A673 (cell line): ENCODE measurements around the gene CATSPERB. TPM values are rescaled to one million over a fixed set of nuclear protein-coding genes. Genes with fewer than 3 reads are reported as not detected.
"Not testable (repeated sequence)": the region's sequence is repeated elsewhere in the genome, so short reads cannot be mapped to it uniquely, and the experiment has no call there.

ENCODE experiments used
- BruUV-seq: library from RNA; stranded (reverse); fragments of 400-500 nt; replicated peaks from 2 replicates; lab custom pipeline; 2021; lab: Mats Ljungman, UMichigan
- CTCF ChIA-PET: fragments of 300-600 bp; sonication (Branson Sonifier 250); formaldehyde crosslinking; loops from one replicate; lab custom pipeline; 2022; ENCODE audit warnings: antibody characterized with exemption; lab: Charles Lee
- POLR2A ChIA-PET: fragments of 300-600 bp; sonication (Branson Sonifier 250); formaldehyde crosslinking; loops from one replicate; lab custom pipeline; 2022; ENCODE audit warnings: antibody characterized with exemption; ENCODE audit not compliant: low non-redundant PET; lab: Charles Lee
- DNase-seq: peaks from one replicate; pipeline ENCODE4 v3.0.0-alpha.2; 2015; ENCODE audit warnings: low spot score
- H3K27ac ChIP-seq: fragments of 200-600 bp; sonication (generic); 2 replicates; pipeline ENCODE4 v1.5.1; 2016; ENCODE audit warnings: mixed run types, low read depth, mild to moderate bottlenecking, mixed read lengths, antibody characterized with exemption, low read length; ENCODE audit not compliant: poor library complexity, severe bottlenecking
- H3K27me3 ChIP-seq: fragments of 200-600 bp; sonication (generic); replicated peaks from 2 replicates; pipeline ENCODE4 v1.6.1; 2017; ENCODE audit warnings: mixed run types, low read depth, mild to moderate bottlenecking, mixed read lengths, antibody characterized with exemption, low read length; ENCODE audit not compliant: insufficient read depth, poor library complexity
- H3K36me3 ChIP-seq: fragments of 200-600 bp; sonication (generic); 2 replicates; pipeline ENCODE4 v1.6.1; 2016; ENCODE audit warnings: mixed run types, mild to moderate bottlenecking, mixed read lengths, antibody characterized with exemption, low read length; ENCODE audit not compliant: insufficient read depth, poor library complexity, severe bottlenecking
- H3K4me1 ChIP-seq: fragments of 200-600 bp; sonication (generic); 2 replicates; pipeline ENCODE4 v1.6.1; 2017; ENCODE audit warnings: mixed run types, mild to moderate bottlenecking, mixed read lengths, antibody characterized with exemption, low read length; ENCODE audit not compliant: insufficient read depth, poor library complexity, severe bottlenecking
- H3K4me3 ChIP-seq: fragments of 200-600 bp; sonication (generic); 2 replicates; pipeline ENCODE4 v1.5.1; 2016; ENCODE audit warnings: low read depth, mixed run types, mild to moderate bottlenecking, mixed read lengths, low read length; ENCODE audit not compliant: poor library complexity, severe bottlenecking
- H3K9me3 ChIP-seq: fragments of 200-600 bp; sonication (generic); 2 replicates; pipeline ENCODE4 v1.6.1; 2016; ENCODE audit warnings: mixed run types, low read depth, mild to moderate bottlenecking, mixed read lengths, antibody characterized with exemption, low read length; ENCODE audit not compliant: poor library complexity, severe bottlenecking
- EZH2 ChIP-seq: fragments of 200-600 bp; sonication (generic); IDR thresholded peaks from 2 replicates; pipeline ENCODE4 v1.6.1; 2017; ENCODE audit warnings: borderline replicate concordance, low read depth, mild to moderate bottlenecking, mixed read lengths, antibody characterized with exemption, low read length; ENCODE audit not compliant: poor library complexity, severe bottlenecking
- intact Hi-C: fragments of 100-400 bp; cut with micrococcal nuclease; formaldehyde crosslinking; loops from one replicate; pipeline ENCODE4 v1.10.0; 2022; ENCODE audit not compliant: unreplicated experiment
- total RNA-seq: library from RNA; stranded (reverse); gene quantifications from 2 replicates; pipeline ENCODE4 v1.2.3, GENCODE V29; 2021
- TF ChIP-seq, protein P1 (sequence below): fragments of 300-800, 200-600 bp; sonication (generic); conservative IDR thresholded peaks from 2 replicates; pipeline ENCODE4 v1.5.1; 2017; ENCODE audit warnings: low read depth, mild to moderate bottlenecking, antibody characterized with exemption, low read length, moderate library complexity, mixed read lengths

CATSPERB gene
- total RNA-seq, 1 experiment from 2014 or later, result not detected

DNA sequence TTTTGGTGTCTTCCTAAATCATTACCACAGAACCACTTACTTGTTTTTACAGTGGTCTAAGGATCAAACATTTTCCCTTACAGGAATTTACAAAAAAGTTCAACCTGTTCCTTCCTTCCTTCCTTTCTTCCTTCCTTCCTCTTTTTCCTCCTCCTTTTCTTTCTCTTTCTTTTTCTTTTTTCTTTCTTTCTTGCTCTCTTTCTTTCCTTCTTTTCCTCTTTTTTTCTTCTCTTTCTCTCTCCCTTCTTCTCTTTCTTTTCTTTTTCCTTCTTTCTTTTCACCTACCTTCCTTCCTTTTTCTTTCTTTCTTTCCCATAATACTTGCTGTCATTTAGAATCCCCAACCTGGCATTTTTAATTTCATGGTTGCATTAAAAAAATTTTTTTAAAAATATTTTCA lies 162.6 kb downstream of the CATSPERB start:
- DNase-seq, result no peak
- intact Hi-C loops, result no loop called here
- Histone ChIP-seq H3K9me3 (no peaks in the 10 kb centered on the region), H3K27me3 (no peaks in the 10 kb centered on the region), H3K36me3 (no peaks in the 10 kb centered on the region), H3K4me1 (no peaks in the 10 kb centered on the region), H3K27ac (no peak overlapping the region), H3K4me3 (no peak overlapping the region)
- CTCF ChIA-PET, result no interaction called here
- no TSS peak for BruUV-seq
- POLR2A ChIA-PET, result no interaction called here
- TF ChIP-seq, protein P1, sequence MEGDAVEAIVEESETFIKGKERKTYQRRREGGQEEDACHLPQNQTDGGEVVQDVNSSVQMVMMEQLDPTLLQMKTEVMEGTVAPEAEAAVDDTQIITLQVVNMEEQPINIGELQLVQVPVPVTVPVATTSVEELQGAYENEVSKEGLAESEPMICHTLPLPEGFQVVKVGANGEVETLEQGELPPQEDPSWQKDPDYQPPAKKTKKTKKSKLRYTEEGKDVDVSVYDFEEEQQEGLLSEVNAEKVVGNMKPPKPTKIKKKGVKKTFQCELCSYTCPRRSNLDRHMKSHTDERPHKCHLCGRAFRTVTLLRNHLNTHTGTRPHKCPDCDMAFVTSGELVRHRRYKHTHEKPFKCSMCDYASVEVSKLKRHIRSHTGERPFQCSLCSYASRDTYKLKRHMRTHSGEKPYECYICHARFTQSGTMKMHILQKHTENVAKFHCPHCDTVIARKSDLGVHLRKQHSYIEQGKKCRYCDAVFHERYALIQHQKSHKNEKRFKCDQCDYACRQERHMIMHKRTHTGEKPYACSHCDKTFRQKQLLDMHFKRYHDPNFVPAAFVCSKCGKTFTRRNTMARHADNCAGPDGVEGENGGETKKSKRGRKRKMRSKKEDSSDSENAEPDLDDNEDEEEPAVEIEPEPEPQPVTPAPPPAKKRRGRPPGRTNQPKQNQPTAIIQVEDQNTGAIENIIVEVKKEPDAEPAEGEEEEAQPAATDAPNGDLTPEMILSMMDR, result no peak
- TF ChIP-seq EZH2, result no peak

DNA sequence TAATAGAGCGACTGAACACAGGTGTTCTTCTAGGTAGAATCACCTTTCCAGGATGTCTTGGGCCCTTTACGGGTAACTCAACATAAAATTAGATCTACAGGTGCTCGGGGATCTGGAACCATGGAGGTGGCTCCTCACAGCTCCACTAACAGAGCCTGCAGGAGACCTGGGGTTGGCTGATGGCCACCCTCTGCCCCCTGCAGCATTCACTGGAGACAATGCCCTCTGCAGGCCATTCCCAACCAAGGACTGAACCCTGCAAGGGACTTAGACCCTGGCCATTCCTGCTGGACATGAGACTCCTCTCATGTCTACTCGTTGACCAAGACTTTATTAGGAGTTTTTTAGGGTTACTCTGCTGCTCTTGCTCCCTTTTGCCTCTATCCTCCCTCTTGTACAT lies 163.3 kb downstream of the CATSPERB start:
- H3K27me3 ChIP-seq, result no peaks in the 10 kb centered on the region
- H3K4me1 ChIP-seq, result no peaks in the 10 kb centered on the region
- intact Hi-C loops, result no loop called here
- DNase-seq, result no peak
- POLR2A ChIA-PET, result no interaction called here
- CTCF ChIA-PET, result no interaction called here
- H3K36me3 ChIP-seq, result no peaks in the 10 kb centered on the region
- no peak overlapping the region for H3K27ac ChIP-seq
- TF ChIP-seq, protein P1, result no peak
- no peak for TF ChIP-seq EZH2
- no peak overlapping the region for H3K4me3 ChIP-seq
- BruUV-seq, result no TSS peak
- no peaks in the 10 kb centered on the region for H3K9me3 ChIP-seq

- POLR2A ChIA-PET, result not testable (repeated sequence)
These were observed 164.1 kb downstream of the CATSPERB start for GRCh38 chr14:91567827-91568226.

GRCh38 chr14:91555531-91555930 lies 176.4 kb downstream of the CATSPERB start:
- intact Hi-C loops, result no loop called here
- no peak for TF ChIP-seq EZH2
- TF ChIP-seq, protein P1, result no peak
- H3K27me3 ChIP-seq, result no peaks in the 10 kb centered on the region
- POLR2A ChIA-PET, result no interaction called here
- H3K36me3 ChIP-seq, result no peaks in the 10 kb centered on the region
- H3K27ac ChIP-seq, result no peak overlapping the region
- BruUV-seq, result no TSS peak
- CTCF ChIA-PET, result no interaction called here
- H3K4me1 ChIP-seq, result no peaks in the 10 kb centered on the region
- H3K9me3 ChIP-seq, result no peaks in the 10 kb centered on the region
- no peak for DNase-seq
- H3K4me3 ChIP-seq, result no peak overlapping the region

More at GRCh38 chr14:91567827-91568226, 164.1 kb downstream of the CATSPERB start:
- BruUV-seq, CTCF ChIA-PET, H3K36me3 ChIP-seq, H3K4me3 ChIP-seq, H3K9me3 ChIP-seq, H3K4me1 ChIP-seq, H3K27me3 ChIP-seq, DNase-seq, intact Hi-C loops, H3K27ac ChIP-seq: not testable (repeated sequence)
